Keratinocyte (primary cell): ENCODE data around the gene ARID1B. TPM values are rescaled to one million over a fixed set of nuclear protein-coding genes. Genes with fewer than 3 reads are reported as not detected.
"Not testable (repeated sequence)": the region's sequence is repeated elsewhere in the genome, so short reads cannot be mapped to it uniquely, and the experiment has no call there.

ENCODE experiments used
- DNase-seq: peaks from one replicate; pipeline ENCODE4 v3.0.0-alpha.2; 2011; ENCODE audit warnings: low read depth, missing footprints, low spot score
- FAIRE-seq: peaks from 2 replicates; lab custom pipeline; 2011; peaks lifted over from hg19 to GRCh38; lab: Jason Lieb, UNC
- H2AFZ ChIP-seq: 2 replicates; pipeline ENCODE4 v1.6.0; 2012; ENCODE audit warnings: low read length, control low read depth, inconsistent platforms; ENCODE audit not compliant: control insufficient read depth
- H3K27ac ChIP-seq: 2 replicates; pipeline ENCODE4 v1.5.1; 2011; ENCODE audit warnings: low read length; ENCODE audit not compliant: control insufficient read depth, insufficient read depth
- H3K27me3 ChIP-seq: 3 replicates; pipeline ENCODE4 v1.6.0; 2011; ENCODE audit warnings: low read length; ENCODE audit not compliant: control insufficient read depth, insufficient read depth; ENCODE audit errors: extremely low read depth
- H3K36me3 ChIP-seq, 2 experiments: 2 replicates in 1 of 2; 3 replicates in 1 of 2; pipeline ENCODE4 v1.5.1; 2011; ENCODE audit warnings: low read length in 2 of 2, mild to moderate bottlenecking in 1 of 2; ENCODE audit not compliant: control insufficient read depth in 2 of 2, insufficient read depth in 2 of 2; ENCODE audit errors: extremely low read depth in 1 of 2
- H3K4me1 ChIP-seq: 3 replicates; pipeline ENCODE4 v1.5.1; 2011; ENCODE audit warnings: low read length; ENCODE audit not compliant: control insufficient read depth, insufficient read depth; ENCODE audit errors: extremely low read depth
- H3K4me2 ChIP-seq: 3 replicates; pipeline ENCODE4 v1.6.0; 2011; ENCODE audit warnings: low read depth, low read length; ENCODE audit not compliant: control insufficient read depth, insufficient read depth; ENCODE audit errors: extremely low read depth
- H3K4me3 ChIP-seq, 3 experiments: fragments of 200-600 bp in 1 of 3; sonication (generic) in 1 of 3; 2 replicates in 2 of 3; 3 replicates in 1 of 3; pipeline ENCODE4 v1.5.1; 2011 to 2016; ENCODE audit warnings: low read length in 3 of 3, mild to moderate bottlenecking in 3 of 3, control low read depth in 2 of 3, inconsistent platforms in 1 of 3, low read depth in 1 of 3, mixed read lengths in 1 of 3, mixed run types in 1 of 3, moderate library complexity in 1 of 3; ENCODE audit not compliant: control insufficient read depth in 2 of 3, insufficient read depth in 2 of 3; ENCODE audit errors: extremely low read depth in 1 of 3
- H3K79me2 ChIP-seq: 2 replicates; pipeline ENCODE4 v1.6.0; 2012; ENCODE audit warnings: low read length; ENCODE audit not compliant: control insufficient read depth, insufficient read depth
- H3K9ac ChIP-seq: 3 replicates; pipeline ENCODE4 v1.6.0; 2011; ENCODE audit warnings: low read length; ENCODE audit not compliant: control insufficient read depth, insufficient read depth; ENCODE audit errors: extremely low read depth
- H3K9me1 ChIP-seq: 3 replicates; pipeline ENCODE4 v1.6.0; 2011; ENCODE audit warnings: low read length; ENCODE audit not compliant: control insufficient read depth, insufficient read depth; ENCODE audit errors: extremely low read depth
- H3K9me3 ChIP-seq: 2 replicates; pipeline ENCODE4 v1.5.1; 2012; ENCODE audit warnings: low read depth, low read length; ENCODE audit not compliant: control insufficient read depth
- H4K20me1 ChIP-seq: 3 replicates; pipeline ENCODE4 v1.6.0; 2011; ENCODE audit warnings: low read length; ENCODE audit not compliant: control insufficient read depth, insufficient read depth; ENCODE audit errors: extremely low read depth
- EZH2 ChIP-seq: IDR thresholded peaks from one replicate; pipeline ENCODE4 v1.6.1; 2012; ENCODE audit warnings: inconsistent platforms, mild to moderate bottlenecking, low read length, moderate library complexity
- dilution Hi-C: fragments of 300-500 bp; cut with MboI; formaldehyde crosslinking; loops from one replicate; pipeline ENCODE4 v1.7.0; 2020; ENCODE audit warnings: low sequenced_read_pairs; ENCODE audit not compliant: extremely low pct_ligation_motif_present
- polyA plus RNA-seq, 5 experiments: library from polyadenylated mRNA; depleted of rRNA in 3 of 5; stranded (reverse) in 3 of 5; stranded (forward) in 1 of 5; unstranded in 1 of 5; fragments of >200 nt; gene quantifications; 1 replicate in 1 of 5; 2 replicates in 3 of 5; 3 replicates in 1 of 5; pipeline versions ENCODE4 v1.2.1 to v1.2.3, GENCODE V29; 2011 to 2012; ENCODE audit warnings: missing spikeins in 2 of 5, low read depth in 1 of 5, low replicate concordance in 1 of 5
- TF ChIP-seq, protein P1 (sequence below), 3 experiments: IDR thresholded peaks in 1 of 3; conservative IDR thresholded peaks in 1 of 3; optimal IDR thresholded peaks in 1 of 3; 2 replicates in 2 of 3; 3 replicates in 1 of 3; pipeline versions ENCODE3 to v1.5.1; 2011; ENCODE audit warnings: low read length in 3 of 3, mild to moderate bottlenecking in 3 of 3, moderate library complexity in 2 of 3, control low read depth in 1 of 3, inconsistent platforms in 1 of 3; ENCODE audit not compliant: insufficient read depth in 2 of 3; ENCODE audit errors: extremely low read depth in 1 of 3

Gene ARID1B
- polyA plus RNA-seq, 1 donor (not counting 4 experiments of a cell fraction or from before 2014, with no cell fraction given) = 14.9 TPM

GRCh38 chr6:156982168-156982567 lies 205.0 kb downstream of the ARID1B start:
- H3K79me2 ChIP-seq = peaks cover 28% of the 10 kb centered on the region
- H3K27ac ChIP-seq = no peak overlapping the region
- H3K4me1 ChIP-seq = peaks cover 20% of the 10 kb centered on the region
- no peaks in the 10 kb centered on the region for H4K20me1 ChIP-seq
- no peak overlapping the region for H2AFZ ChIP-seq
- no peaks in the 10 kb centered on the region for H3K36me3 ChIP-seq
- H3K4me3 ChIP-seq = no peak overlapping the region
- H3K27me3 ChIP-seq = no peaks in the 10 kb centered on the region
- H3K9ac ChIP-seq = no peak overlapping the region
- no peak overlapping the region for H3K4me2 ChIP-seq
- no peaks in the 10 kb centered on the region for H3K9me3 ChIP-seq
- H3K9me1 ChIP-seq = no peaks in the 10 kb centered on the region
- FAIRE-seq (no peak), DNase-seq (no peak)
- TF ChIP-seq, protein P1, sequence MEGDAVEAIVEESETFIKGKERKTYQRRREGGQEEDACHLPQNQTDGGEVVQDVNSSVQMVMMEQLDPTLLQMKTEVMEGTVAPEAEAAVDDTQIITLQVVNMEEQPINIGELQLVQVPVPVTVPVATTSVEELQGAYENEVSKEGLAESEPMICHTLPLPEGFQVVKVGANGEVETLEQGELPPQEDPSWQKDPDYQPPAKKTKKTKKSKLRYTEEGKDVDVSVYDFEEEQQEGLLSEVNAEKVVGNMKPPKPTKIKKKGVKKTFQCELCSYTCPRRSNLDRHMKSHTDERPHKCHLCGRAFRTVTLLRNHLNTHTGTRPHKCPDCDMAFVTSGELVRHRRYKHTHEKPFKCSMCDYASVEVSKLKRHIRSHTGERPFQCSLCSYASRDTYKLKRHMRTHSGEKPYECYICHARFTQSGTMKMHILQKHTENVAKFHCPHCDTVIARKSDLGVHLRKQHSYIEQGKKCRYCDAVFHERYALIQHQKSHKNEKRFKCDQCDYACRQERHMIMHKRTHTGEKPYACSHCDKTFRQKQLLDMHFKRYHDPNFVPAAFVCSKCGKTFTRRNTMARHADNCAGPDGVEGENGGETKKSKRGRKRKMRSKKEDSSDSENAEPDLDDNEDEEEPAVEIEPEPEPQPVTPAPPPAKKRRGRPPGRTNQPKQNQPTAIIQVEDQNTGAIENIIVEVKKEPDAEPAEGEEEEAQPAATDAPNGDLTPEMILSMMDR (optimal IDR thresholded peaks at IDR 0.05 in 1 of 3, IDR thresholded peaks at IDR 0.05 in 1 of 3, conservative IDR thresholded peaks at IDR 0.05 in 1 of 3; ENCODE audit: extremely low read depth in 1 of 3, insufficient read depth in 2 of 3, low read length in 3 of 3) = no peak
- dilution Hi-C loops = no loop called here

- H3K9me3 ChIP-seq, dilution Hi-C loops: not testable (repeated sequence)
- H3K79me2 ChIP-seq = peaks cover 27% of the 10 kb centered on the region
Measured at GRCh38 chr6:156982864-156983263, 205.7 kb downstream of the ARID1B start.

GRCh38 chr6:156984178-156984738 lies 207.1 kb downstream of the ARID1B start:
- Histone ChIP-seq H3K79me2 (peaks cover 32% of the 10 kb centered on the region), H2AFZ (no peak overlapping the region), H3K4me2 (peak overlapping the region; percentile 49), H3K9me3 (no peaks in the 10 kb centered on the region), H4K20me1 (peaks cover 4% of the 10 kb centered on the region), H3K27ac (no peak overlapping the region), H3K9me1 (no peaks in the 10 kb centered on the region), H3K36me3 (no peaks in the 10 kb centered on the region), H3K27me3 (no peaks in the 10 kb centered on the region), H3K9ac (no peak overlapping the region), H3K4me1 (peaks cover 22% of the 10 kb centered on the region), H3K4me3 (no peak overlapping the region)
- dilution Hi-C loops = no loop called here
- FAIRE-seq (no peak), DNase-seq (no peak)
- TF ChIP-seq EZH2 = no peak
- TF ChIP-seq, protein P1 (optimal IDR thresholded peaks at IDR 0.05 in 1 of 3, IDR thresholded peaks at IDR 0.05 in 1 of 3, conservative IDR thresholded peaks at IDR 0.05 in 1 of 3; ENCODE audit: extremely low read depth in 1 of 3, insufficient read depth in 2 of 3, low read length in 3 of 3) = no peak

More at GRCh38 chr6:156982864-156983263, 205.7 kb downstream of the ARID1B start:
- H3K27ac ChIP-seq, H2AFZ ChIP-seq, H3K9me1 ChIP-seq, H3K4me2 ChIP-seq, FAIRE-seq, H3K27me3 ChIP-seq, DNase-seq, H4K20me1 ChIP-seq, H3K9ac ChIP-seq, H3K36me3 ChIP-seq, H3K4me3 ChIP-seq: not testable (repeated sequence)
- peaks cover 16% of the 10 kb centered on the region for H3K4me1 ChIP-seq
